ENCODE measurements around the gene TLR1. TPM values are rescaled to one million over a fixed set of nuclear protein-coding genes. Genes with fewer than 3 reads are reported as not detected.

Gene TLR1
- total RNA-seq, 4 donors from 2014 or later: 15.7 to 29.7 (median 22.8) TPM

DNA sequence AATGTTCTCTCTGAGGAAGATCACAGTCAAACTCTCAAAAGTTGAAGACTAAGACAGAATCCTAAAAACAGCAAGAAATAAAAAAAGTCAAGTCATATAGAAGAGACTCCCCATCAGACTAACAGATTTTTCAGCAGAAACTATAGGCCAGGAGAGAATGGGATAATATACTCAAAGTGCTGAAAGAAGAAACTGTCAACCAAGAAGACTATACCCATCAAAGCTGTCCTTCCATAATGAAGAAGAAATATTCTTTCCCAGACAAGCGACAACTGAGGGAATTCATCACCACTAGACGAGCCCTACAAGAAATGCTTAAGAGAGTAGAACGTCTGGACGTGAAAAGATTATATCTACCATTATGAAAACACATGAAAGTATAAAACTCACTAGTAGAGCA is 30.0 kb upstream of the TLR1 start:
- Histone ChIP-seq H3K27ac (no peak overlapping the region), H3K4me1 (no peaks in the 10 kb centered on the region), H3K9me3 (peaks cover 0 to 34% (median 5%) of the 10 kb centered on the region in 4 donors), H3K4me3 (no peak overlapping the region), H3K36me3 (peaks cover 0 to 4% (median 0%) of the 10 kb centered on the region in 3 donors), H3K27me3 (no peaks in the 10 kb centered on the region)
- DNase-seq (ENCODE audit: low spot score in 2 of 2): no peak
- no peak for TF ChIP-seq POLR2A (IDR thresholded peaks at IDR 0.05)
- TF ChIP-seq EP300 (IDR thresholded peaks at IDR 0.05): no peak
- TF ChIP-seq, protein P1, sequence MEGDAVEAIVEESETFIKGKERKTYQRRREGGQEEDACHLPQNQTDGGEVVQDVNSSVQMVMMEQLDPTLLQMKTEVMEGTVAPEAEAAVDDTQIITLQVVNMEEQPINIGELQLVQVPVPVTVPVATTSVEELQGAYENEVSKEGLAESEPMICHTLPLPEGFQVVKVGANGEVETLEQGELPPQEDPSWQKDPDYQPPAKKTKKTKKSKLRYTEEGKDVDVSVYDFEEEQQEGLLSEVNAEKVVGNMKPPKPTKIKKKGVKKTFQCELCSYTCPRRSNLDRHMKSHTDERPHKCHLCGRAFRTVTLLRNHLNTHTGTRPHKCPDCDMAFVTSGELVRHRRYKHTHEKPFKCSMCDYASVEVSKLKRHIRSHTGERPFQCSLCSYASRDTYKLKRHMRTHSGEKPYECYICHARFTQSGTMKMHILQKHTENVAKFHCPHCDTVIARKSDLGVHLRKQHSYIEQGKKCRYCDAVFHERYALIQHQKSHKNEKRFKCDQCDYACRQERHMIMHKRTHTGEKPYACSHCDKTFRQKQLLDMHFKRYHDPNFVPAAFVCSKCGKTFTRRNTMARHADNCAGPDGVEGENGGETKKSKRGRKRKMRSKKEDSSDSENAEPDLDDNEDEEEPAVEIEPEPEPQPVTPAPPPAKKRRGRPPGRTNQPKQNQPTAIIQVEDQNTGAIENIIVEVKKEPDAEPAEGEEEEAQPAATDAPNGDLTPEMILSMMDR (IDR thresholded peaks at IDR 0.05): no peak
- 91 to 93% methylated on average over 4 of the region's 4 CpGs for WGBS, 2 donors

DNA sequence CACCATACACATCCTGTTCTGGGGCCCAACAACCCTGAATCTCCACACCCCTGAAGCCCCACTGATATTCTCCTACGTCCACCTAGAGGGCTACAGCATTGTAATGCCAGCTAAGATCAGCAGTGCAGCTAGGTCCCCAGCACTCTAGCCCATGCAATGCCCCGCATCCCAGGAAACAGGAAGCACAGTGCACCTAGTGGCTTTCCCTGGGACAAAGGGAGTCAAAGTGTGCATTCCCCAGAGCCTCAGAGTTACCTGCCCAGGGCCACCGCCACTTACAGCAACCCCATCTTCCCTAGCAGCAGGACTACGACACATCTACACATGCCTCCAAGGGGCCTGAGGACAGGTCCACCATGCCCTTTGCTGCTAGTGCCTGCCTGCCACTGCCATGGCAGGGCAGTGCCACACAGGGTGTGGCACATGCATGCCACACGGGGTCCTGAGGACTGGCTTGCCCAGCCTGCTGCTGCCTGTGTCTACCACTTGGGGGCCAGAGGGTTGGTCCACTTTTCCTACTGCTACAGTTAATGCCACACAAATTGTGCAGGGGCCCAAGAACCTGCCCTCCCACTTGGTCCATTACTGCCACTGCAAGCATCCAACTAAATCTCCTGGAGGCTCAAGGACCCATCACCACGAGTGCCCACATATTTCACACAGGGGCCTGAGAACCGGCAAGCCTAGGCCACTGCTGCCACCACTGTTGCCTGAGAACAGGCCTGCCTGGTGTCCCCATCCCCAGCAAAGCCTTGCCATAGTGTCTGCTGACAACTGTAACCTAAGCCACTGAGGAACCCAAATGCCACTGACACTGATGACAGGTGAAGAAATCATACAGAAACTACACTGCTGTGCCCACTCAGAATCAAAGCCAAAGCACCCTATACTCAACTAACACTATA is 28.3 kb upstream of the TLR1 start:
- Histone ChIP-seq H3K27ac (no peak overlapping the region), H3K36me3 (peaks cover 0 to 5% (median 0%) of the 10 kb centered on the region in 3 donors), H3K4me1 (no peaks in the 10 kb centered on the region), H3K9me3 (peaks cover 0 to 33% (median 5%) of the 10 kb centered on the region in 4 donors), H3K27me3 (no peaks in the 10 kb centered on the region), H3K4me3 (no peak overlapping the region)
- TF ChIP-seq, protein P1 (IDR thresholded peaks at IDR 0.05): no peak
- no peak for TF ChIP-seq POLR2A (IDR thresholded peaks at IDR 0.05)
- TF ChIP-seq EP300 (IDR thresholded peaks at IDR 0.05): no peak
- whole genome bisulfite sequencing, 2 donors: 95 to 98% methylated on average over 5 to 7 of the region's 7 CpGs
- DNase-seq (ENCODE audit: low spot score in 2 of 2): no peak

DNA sequence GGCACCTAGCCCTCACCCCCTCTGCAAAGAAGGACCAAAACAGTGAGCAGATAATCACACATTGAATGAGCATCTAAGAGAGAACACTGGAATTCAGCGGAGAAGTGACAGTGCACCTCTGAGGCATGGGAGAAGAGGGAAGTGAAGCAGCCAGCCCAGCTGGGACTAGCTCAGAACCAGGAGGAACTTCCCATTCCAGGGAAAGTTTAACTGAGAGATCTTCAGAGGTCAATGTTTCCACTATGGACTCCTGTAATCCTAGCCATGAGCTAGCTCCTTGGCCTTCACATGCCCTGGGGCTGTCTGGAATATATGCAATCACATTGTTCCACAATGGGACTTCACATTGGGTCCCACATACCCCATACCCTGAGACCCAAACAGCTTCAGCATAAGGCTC is 27.6 kb upstream of the TLR1 start:
- Histone ChIP-seq H3K9me3 (peaks cover 0 to 27% (median 5%) of the 10 kb centered on the region in 4 donors), H3K27me3 (no peaks in the 10 kb centered on the region), H3K36me3 (peaks cover 0 to 5% (median 0%) of the 10 kb centered on the region in 3 donors), H3K4me3 (no peak overlapping the region), H3K4me1 (no peaks in the 10 kb centered on the region), H3K27ac (no peak overlapping the region)
- WGBS, 2 donors: 86 to 89% methylated on average over 1 of the region's 1 CpG
- no peak for DNase-seq (ENCODE audit: low spot score in 2 of 2)
- TF ChIP-seq, protein P1 (IDR thresholded peaks at IDR 0.05): no peak
- TF ChIP-seq EP300 (IDR thresholded peaks at IDR 0.05) (no peak), POLR2A (IDR thresholded peaks at IDR 0.05) (no peak)

DNA sequence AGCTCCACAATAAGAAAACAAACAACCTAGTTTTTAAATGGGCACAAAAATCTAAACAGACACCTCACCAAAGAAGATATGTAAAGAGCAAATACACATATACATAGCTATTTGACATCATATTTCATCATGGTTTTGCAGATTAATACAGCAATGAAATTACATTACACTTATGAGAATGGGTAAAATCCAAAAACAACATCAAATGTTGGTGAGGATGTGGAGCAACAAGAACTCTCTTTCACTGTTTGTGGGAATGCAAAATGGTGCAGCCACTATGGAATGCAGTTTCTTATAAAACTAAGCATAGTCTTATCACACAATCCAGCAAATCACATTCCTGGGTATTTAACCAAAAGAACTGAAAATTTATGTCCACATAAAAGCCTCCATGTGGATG is 27.1 kb upstream of the TLR1 start:
- Histone ChIP-seq H3K36me3 (peaks cover 0 to 5% (median 0%) of the 10 kb centered on the region in 3 donors), H3K4me3 (no peak overlapping the region), H3K27me3 (no peaks in the 10 kb centered on the region), H3K27ac (no peak overlapping the region), H3K4me1 (no peaks in the 10 kb centered on the region), H3K9me3 (peaks cover 0 to 21% (median 5%) of the 10 kb centered on the region in 4 donors)
- TF ChIP-seq EP300 (IDR thresholded peaks at IDR 0.05) (no peak), POLR2A (IDR thresholded peaks at IDR 0.05) (no peak)
- TF ChIP-seq, protein P1 (IDR thresholded peaks at IDR 0.05): no peak
- no peak for DNase-seq (ENCODE audit: low spot score in 2 of 2)

DNA sequence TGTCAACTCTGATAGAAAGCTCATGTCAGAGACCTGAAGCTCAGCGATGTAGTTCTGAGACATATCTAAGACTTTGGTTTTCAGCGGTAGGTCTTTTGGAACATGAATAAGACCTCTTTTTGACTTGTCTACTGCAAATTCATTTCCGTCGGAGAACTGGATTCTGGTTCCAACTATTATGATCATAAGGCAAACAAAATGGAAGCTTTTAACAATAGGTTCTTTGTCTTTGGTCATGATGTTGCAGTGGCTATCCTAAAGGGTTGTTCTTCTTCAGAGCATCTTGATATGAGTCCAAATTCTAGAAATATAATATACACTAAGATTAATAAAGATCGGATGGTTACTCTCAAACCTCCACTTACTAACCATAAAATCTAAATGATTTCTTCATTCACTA is 24.6 kb upstream of the TLR1 start:
- 43 to 49% methylated on average over 5 of the region's 5 CpGs for WGBS, 2 donors
- Histone ChIP-seq H3K4me3 (no peak overlapping the region), H3K36me3 (peaks cover 0 to 5% (median 0%) of the 10 kb centered on the region in 3 donors), H3K9me3 (peaks cover 0 to under 1% (median 0%) of the 10 kb centered on the region in 4 donors), H3K27ac (no peak overlapping the region), H3K4me1 (no peaks in the 10 kb centered on the region), H3K27me3 (no peaks in the 10 kb centered on the region)
- no peak for TF ChIP-seq POLR2A (IDR thresholded peaks at IDR 0.05)
- no peak for TF ChIP-seq EP300 (IDR thresholded peaks at IDR 0.05)
- TF ChIP-seq, protein P1 (IDR thresholded peaks at IDR 0.05): no peak
- no peak for DNase-seq (ENCODE audit: low spot score in 2 of 2)

All from tibial nerve (tissue), 4 donors.